Stimulated activated CD8-positive, alpha-beta memory T cell treated with anti-CD3 and anti-CD28 coated beads, Interleukin-12 subunit alpha, Interleukin-12 subunit beta, amount 100 ng/mL, for 4 hours (primary cell): ENCODE measurements around the gene NKAIN1.
"Not testable (repeated sequence)": the region's sequence is repeated elsewhere in the genome, so short reads cannot be mapped to it uniquely, and the experiment has no call there.

Experiments
- DNase-seq: peaks from one replicate; pipeline ENCODE4 v3.0.0-alpha.2; 2020; ENCODE audit warnings: low read depth

NKAIN1 gene

DNA sequence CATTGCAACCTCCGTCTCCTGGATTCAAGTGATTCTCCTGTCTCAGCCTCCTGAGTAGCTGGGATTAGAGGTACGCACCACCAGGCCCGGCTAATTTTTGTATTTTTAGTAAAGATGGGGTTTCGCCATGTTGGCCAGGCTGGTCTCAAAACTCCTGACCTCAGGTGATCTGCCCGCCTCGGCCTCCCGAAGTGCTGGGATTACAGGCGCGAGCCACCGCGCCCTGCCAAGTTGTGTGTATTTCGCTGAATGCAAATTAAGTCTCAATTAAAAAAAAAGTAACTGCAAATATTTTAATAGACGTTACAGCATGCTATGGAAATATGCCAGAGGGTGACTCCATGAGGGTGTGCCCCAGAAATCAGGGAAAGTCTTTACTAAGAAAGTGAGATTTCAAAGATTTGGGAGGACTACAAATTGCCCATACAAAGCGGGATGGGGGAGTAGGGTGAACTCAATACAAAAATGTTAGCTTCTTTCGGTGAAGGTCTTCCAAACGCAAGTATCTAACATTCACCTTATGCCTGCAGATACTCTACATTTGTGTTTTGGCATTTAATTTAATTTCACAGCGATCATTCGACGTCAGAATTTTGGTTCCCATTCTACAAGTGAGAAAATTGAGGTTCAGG, 85.6 kb downstream of the NKAIN1 start:
- DNase-seq = no peak

DNA sequence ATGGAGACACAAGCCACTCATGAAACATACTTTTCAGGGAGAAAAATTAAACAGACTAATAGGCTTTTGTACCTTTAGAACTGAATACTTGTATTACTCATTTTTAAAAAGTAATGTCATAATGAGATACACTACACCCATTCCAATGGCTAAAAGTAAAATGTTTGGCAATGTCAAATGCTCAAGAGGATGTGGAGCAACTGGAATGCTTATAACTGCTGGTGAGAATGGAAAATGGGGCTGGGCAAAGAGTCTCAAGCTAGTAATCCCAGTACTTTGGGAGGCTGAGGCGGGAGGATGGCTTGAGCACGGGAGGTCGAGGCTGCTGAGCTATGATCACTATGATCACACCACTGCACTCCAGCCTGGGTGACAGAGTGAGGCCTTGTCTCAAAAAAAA, 86.3 kb downstream of the NKAIN1 start:
- no peak for DNase-seq

DNA sequence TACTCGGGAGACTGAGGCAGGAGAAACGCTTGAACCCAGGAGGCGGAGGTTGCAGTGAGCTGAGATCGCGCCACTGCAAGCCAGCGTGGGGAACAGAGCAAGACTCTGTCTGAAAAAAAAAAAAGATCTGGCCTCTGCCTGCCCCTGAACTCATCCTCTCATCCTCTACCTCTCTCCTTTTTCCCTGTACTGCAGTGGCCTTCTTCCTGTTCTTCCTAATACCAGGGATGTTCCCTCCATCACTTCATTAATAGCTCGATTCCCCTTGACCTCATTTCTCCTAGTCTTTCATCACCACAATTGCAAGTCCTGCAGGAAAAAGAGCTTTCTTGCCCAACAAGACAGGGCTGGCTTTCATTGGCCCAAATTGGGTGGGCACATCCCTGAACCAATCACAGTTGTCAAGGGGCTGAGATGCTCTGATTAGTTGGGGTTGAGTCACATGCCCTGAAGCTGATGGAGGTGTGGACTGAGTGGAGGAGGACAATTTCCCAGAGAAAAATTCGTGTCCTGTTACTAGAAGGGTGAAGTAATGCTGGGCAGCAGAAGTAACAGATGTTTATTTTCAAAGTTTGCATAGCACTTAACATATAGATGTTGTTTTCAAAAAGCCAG, 87.4 kb downstream of the NKAIN1 start:
- DNase-seq = no peak

DNA sequence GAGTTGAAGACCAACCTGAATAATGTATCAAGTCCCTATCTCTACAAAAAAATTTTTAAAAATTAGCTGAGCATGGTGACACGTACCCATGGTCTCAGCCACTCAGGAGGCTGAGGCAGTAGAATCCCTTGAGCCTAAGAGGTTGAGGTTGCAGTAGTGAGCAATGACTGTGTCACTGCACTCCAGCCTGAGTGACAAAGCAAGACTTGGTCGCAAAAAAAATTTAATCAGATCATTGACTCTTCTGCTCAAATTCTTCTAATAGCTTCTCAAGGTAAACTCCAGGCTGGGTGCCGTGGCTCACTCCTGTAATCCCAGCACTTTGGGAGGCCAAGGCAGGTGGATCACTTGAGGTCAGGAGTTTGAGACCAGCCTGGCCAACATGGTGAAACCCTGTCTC, 88.3 kb downstream of the NKAIN1 start:
- DNase-seq = no peak

DNA sequence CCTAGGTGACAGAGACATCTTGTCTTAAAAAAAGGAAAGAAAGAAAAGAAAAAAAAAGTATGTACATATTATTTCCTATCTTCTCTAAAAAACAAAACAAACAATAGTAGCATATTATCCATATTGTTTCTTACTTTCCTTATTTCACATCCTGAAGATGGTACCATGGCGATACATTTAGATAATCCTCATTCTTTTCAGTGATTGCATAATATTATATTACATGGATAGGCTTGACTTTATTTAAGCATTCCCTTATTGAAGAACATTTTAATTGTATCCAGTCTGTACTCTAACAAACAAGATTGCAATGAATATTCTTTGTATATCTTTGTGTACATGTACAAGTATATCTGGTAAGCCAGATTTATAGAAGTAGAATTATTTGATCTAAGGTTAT, 91.3 kb downstream of the NKAIN1 start:
- DNase-seq = no peak

DNA sequence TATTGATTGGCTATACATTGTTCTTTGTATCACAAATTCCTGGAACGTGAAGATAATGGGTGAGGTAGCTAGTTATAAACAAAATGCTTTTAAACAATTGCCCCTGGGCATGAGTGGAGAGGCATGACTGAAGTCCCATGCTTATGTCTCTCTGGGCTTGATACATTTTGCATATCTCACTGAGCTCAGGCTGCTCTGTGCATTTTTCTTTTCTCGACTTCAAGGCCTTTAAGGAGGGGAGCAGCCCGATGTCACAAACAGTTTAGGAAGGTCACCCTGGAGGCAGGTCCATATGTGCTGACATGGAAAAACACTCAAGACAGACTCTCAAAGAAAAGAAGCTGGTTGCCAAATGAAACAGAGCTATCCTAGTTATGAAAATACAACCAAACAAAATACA, 94.0 kb downstream of the NKAIN1 start:
- DNase-seq = no peak

DNA sequence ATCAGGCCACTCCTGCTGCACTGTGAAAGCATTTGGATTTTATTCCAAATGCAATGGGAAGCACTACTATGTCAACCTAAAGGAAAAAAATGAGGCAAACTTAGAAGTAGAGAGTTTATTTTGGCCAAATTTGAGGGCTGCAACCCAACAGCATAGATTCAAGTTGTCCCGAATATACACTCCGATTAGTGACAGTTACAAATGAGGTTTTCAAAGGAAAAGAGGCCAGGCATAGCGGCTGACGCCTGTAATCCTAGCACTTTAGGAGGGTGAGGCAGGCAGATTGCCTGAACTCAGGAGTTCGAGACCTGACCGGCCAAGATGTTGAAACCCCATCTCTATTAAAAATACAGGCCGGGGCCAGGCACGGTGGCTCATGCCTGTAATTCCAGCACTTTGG, 95.2 kb downstream of the NKAIN1 start:
- no peak for DNase-seq

DNA sequence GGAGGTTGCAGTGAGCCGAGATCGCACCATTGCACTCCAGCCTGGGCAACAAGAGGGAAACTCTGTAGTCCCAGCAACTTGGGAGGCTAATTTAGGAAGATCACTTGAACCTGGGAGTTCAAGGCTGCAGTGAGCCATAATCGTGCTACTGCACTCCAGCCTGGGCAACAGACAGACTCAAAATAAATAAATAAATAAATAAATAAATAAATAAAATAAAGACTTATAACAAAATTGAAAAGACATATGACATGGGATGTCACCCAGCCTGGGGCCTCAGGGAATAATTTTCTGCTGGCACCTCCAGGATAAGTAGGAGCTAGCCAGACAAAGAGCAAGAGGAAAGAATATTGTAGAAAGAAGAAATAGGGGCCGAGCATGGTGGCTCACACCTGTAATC, 96.2 kb downstream of the NKAIN1 start:
- DNase-seq = no peak

DNA sequence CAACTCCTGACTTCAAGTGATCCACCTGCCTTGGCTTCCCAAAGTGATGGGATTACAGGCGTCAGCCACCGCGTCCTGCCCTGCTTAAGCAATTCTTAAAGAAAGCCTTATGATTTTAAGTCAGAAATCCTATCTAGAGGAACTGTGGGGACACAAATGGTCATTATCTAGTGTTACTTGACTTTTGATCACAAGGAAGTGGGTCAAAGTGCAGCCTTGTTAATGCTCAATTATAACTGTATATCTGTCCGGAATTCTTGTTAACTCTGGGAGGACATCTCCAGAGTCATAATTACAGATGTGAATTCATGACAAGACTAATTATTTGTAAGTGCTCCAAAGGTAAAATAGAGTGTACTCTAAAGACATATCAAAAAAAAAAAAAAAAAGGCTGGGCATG, 97.3 kb downstream of the NKAIN1 start:
- DNase-seq = no peak

DNA sequence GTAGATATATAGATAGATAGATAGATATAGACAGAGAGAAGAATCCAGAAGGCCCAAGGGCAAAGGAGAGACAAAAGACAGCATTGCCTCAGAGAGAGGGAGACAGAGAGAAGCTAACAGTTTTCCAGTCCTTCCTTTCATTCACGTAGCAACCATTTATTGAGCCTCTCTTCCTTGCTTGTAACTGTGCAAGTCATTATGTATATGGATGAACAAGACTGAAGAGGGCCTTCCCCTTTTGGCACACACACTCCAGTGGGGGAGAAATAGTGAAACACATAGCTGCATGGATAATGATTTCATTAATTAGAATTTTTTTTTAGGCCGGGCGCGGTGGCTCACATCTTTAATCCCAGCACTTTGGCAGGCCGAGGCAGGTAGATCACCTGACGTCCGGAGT, 99.4 kb downstream of the NKAIN1 start:
- DNase-seq = no peak

DNA sequence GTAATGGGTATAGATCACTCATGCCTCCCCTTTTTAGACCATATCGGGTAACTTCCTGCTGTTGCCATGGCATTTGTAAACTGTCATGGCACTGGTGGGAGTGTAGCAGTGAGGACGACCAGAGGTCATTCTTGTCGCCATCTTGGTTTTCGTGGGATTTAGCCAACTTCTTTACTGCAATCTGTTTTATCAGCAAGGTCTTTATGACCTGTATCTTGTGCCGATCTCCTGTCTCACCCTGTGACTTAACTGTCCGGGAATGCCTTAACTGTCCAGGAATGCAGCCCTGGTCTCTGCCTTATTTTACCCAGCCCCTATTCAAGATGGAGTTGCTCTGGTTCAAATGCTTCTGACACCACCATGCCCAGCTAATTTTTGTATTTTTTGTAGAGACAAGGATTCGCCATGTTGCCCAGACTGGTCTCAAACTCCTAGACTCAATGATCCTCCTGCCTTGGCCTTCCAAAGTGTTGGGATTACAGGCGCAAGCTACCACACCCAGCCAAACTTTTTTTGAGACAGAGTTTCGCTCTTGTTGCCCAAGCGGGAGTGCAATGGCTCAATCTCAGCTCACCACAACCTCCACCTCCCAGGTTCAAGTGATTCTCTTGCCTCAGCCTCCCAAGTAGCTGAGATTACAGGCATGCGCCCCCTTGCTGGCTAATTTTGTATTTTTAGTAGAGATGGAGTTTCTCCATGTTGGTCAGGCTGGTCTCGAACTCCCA, 100.7 kb downstream of the NKAIN1 start:
- not testable (repeated sequence) for DNase-seq

DNA sequence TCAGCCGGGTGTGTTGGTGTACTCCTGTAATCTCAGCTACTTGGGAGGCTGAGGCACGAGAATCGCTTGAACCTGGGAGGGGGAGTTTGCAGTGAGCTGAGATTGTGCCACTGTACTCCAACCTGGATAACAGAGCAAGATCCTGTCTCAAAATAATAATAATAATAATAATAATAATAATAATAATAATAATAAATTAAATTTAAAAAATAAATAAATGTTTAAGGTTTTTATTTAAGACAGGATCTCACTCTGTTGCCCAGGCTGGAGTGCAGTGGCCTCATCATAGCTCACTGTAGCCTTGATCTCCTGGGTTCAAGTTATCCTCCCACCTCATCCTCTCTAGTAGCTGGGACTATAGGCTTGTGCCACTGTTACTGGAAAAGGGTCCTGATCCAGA, 101.8 kb downstream of the NKAIN1 start:
- DNase-seq = not testable (repeated sequence)

DNA sequence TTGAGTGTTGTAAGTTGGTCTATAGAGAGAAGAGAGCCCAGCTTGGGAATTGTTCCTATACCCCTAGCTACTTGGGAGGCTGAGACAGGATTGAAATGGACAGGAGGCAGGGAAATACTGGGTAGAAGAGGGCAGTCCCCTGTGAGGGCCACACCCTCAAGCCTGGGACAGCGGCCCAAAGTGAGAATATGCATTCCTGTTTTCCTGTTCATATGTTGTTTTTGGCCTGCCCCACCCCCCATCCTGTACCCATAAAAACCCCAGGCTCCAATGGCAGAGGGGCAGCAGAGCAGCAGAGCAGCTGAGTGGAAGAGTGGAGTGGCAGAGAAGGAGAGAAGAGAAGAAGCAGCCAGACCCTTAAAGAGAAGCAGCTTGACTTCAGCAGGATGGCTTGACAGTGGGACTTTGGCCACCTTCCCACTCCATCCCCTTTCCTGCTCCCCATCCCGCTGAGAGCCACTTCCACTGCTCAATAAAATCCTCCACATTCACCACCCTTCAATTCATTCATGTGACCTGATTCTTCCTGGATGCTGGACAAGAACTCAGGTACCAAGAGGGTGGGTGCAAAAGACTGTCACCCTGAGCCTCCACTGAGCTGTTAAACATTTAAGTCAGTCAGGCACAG, 103.6 kb downstream of the NKAIN1 start:
- DNase-seq = no peak

DNA sequence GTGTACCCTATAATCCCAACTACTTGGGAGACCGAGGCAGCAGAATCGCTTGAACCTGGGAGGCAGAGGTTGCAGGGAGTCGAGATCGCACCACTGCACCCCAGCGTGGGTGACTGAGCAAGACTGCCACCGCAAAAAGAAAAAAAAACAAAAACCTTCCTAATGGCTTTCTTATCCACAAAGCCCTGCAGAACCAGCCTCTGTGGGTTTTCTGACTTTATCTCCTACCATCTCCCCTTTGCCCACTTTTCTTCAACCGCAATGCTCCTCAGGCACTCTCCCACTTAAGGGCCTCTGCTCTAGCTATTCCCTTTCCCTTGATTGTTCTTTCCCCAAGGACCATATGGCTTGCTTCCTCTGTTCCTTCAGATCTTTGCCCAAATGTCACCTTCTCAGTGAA, 106.3 kb downstream of the NKAIN1 start:
- no peak for DNase-seq
